ENCODE data around the gene NELFE.
"Not testable (repeated sequence)": the region's sequence is repeated elsewhere in the genome, so short reads cannot be mapped to it uniquely, and the experiment has no call there.

The NELFE gene

GRCh38 chr6:31915351-31915750, 43.4 kb downstream of the NELFE start:
- no peak for DNase-seq

DNA sequence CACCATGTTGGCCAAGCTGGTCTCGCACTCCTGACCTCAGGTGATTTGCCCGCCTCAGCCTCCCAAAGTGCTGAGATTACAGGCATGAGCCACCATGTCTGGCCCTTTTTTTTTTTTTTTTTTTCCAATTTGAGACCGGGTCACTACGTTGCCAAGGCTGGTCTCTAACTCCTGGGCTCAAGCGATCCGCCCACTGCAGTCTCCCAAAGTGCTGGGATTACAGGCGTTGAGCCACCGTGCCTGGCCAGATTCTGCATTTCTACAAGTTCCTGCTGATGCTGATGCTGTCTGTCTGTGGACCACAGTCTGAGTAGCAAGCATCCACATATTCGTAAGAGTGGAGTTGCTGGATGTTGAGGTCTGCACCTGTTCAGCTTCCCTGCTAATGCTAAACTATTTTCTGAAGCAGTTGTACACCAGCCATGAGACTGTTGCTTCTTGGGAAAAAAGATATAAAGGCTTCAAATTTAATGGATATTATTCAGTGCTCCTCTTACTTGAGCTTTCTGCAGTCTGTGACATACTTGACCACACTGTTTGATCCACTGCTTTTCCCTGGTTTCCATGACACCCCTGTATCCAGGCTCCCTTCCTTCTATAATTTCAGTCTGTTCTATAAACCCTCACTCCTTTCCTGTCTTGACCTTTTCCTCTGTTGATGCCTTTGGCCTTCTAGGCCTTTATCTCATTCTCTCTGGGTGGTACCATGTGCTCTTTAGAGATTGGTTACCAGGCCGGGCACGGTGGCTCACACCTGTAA, 46.8 kb downstream of the NELFE start:
- no peak for DNase-seq

- not testable (repeated sequence) for DNase-seq
Observed at GRCh38 chr6:31909298-31909697, 49.5 kb downstream of the NELFE start.

- DNase-seq: no peak
Observed at GRCh38 chr6:31908791-31909190, 50.0 kb downstream of the NELFE start.

DNA sequence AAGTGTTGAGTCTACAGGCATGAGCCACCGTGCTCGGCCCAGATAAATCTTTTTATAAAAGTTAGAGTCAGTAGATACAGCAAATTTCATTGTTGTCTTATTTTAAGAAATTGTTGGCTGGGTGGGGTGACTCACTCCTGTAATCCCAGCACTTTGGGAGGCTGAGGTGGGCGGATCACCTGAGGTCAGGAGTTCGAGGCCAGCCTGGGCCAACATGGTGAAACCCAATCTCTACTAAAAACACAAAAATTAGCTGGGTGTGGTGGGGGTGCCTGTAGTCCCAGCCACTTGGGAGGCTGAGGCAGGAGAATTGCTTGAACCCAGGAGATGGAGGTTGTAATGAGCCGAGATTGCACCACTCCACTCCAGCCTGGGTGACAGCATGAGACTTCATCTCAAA, 50.5 kb downstream of the NELFE start:
- DNase-seq: not testable (repeated sequence)

DNA sequence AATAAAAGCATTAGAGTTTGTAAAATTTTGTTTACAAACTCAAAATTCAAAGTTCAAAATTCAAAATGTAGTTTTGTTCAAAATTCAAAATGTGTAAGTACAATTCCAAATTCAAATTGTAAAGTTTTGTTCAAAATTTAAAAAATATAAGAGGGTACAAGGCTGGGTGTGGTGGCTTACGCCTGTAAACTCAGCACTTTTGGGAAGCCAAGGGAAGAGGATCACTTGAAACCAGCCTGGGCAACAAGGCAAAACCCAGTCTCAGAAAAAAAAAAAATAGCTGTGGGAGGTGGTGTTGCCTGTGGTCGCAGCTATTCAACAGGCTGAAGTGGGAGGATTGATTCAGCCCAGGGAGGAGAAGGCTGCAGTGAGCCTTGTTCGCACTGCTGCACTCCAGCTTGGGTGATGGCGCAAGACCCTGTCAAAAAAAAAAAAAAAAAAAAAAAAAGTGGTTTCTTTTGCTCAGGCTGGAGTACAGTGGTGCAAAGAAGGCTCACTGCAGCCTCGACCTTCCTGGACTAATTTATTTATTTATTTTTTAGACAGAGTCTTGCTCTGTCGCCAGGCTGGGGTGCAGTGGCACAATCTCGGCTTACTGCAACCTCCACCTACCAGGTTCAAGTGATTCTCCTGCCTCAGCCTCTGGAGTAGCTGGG, 51.5 kb downstream of the NELFE start:
- no peak for DNase-seq

DNA sequence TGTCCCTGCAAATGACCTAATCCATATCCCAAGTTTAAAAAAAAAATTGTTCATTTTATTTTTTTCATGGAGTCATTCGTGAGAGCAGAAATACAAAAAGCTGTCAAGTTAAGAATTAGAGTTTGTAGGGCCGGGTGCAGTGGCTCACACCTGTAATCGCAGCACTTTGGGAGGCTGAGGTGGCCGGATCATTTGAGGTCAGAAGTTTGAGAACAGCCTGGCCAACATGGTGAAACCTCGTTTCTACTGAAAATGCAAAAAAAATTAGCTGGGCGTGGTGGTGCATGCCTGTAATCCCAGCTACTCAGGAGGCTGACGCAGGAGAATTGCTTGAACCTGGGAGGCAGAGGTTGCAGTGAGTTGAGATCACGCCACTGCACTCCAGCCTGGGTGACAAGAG, 52.0 kb downstream of the NELFE start:
- DNase-seq: not testable (repeated sequence)

DNA sequence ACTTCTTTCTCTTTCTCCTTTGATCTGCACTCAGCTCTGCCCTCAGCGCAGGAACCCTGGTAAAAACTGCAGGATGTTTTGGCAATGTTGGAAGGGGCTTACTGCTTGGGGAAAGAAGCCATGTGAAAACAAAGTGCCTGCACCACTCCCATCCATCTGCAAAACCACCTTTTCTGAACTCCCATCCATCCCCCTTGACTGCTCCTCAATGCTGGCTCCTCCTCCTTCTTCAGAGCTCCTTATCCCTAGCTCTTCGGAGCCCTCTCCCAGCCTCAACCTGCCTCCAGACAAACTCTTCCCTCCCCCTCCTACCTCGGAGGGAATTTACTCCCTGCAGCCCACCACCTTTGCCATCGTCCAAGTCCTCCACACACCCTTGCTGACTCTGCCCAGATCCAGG, 52.6 kb downstream of the NELFE start:
- DNase-seq: no peak

GRCh38 chr6:31905041-31905440, 53.7 kb downstream of the NELFE start:
- no peak for DNase-seq

- DNase-seq: no peak
Observed at GRCh38 chr6:31903957-31904356, 54.8 kb downstream of the NELFE start.
